HL-60/S4 treated with retinoic acid at 250 ng/mL for 4 days and 3 days (cell line): ENCODE measurements around the gene SLC12A1.

Experiments used
- in situ Hi-C: fragments of 300-500 bp; cut with MboI; formaldehyde crosslinking; loops from 2 replicates; pipeline ENCODE4 v1.7.0; 2022; ENCODE audit warnings: low sequenced_read_pairs

SLC12A1 gene

DNA sequence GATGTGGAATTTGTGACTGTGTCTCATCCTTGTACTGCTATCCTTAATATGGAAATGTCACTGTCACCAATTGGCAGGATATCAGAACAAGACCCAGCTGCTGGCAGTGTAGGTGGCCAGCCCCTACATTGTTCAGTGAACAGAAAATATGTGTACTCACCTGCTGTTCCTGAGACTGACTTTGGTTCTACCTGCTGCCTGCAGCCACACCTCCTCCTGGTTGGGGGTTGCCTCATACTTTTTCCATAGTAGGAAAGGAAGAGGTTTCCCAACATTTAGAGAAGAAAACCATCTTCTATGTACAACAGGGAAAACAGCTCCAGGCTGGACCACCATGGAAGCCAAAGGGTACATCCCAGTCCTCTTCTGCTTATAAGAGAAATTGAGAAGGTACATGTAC is 35.9 kb downstream of the SLC12A1 start:
- in situ Hi-C loops = no loop called here

GRCh38 chr15:48242535-48242934 is 36.4 kb downstream of the SLC12A1 start:
- in situ Hi-C loops = no loop called here

GRCh38 chr15:48244921-48245320 is 38.8 kb downstream of the SLC12A1 start:
- in situ Hi-C loops = no loop called here

DNA sequence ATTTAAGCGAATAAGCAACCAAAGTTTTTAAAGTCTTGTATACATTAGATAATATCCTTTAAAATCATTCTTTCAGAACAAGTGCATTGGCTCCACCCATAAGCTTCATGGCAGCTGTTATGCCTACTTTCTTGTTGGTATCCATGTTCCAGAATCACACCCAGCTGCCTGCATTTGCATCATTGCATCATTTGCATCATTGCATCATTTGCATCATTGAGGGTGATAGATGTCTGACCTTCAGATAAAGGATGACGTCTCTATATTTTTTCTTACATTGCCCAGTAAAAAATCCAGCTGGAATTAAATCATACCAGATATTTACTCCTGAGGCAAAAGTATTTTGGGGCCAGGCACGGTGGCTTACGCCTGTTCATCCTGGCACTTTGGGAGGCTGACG is 42.3 kb downstream of the SLC12A1 start:
- in situ Hi-C loops = no loop called here

DNA sequence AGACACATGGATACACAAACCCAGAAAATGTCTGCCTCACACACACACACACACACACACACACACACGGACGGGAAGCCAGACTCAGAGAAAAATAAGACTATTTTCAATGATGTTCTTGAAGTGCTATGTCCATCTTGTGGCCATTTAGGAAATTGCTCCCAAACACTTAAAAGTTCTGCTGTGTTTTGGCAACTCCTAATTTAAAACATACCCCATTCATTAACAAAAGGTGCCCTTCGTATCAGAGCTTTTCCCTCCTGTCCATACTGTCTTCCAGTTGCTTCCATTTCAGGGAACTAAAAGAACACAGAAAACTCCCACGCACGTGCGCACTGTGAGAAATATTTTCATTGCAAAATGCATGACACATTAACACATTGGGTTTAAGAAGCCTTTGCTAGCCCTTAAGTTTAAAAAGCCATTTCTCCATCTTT is 44.6 kb downstream of the SLC12A1 start:
- in situ Hi-C loops = no loop called here

GRCh38 chr15:48253172-48253571 is 47.1 kb downstream of the SLC12A1 start:
- in situ Hi-C loops = no loop called here

DNA sequence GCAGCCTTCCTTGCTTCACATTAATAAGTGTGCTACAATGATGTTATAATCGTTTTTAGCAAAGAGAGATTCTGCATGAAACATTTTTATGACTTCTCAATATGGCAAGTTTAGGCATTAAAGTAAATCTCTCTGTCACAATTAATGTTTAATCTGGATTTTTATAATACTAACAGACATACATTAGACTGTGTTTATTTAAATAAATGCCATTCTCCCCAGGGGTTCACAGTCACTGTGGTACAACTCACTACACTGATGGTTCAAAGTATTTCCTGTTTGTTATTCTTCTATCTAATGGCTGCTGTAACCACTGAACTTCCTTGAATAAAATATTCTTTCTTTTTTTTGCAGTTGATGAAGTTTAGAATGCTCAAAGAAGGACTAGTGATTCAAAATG is 59.0 kb downstream of the SLC12A1 start:
- in situ Hi-C loops = no loop called here

DNA sequence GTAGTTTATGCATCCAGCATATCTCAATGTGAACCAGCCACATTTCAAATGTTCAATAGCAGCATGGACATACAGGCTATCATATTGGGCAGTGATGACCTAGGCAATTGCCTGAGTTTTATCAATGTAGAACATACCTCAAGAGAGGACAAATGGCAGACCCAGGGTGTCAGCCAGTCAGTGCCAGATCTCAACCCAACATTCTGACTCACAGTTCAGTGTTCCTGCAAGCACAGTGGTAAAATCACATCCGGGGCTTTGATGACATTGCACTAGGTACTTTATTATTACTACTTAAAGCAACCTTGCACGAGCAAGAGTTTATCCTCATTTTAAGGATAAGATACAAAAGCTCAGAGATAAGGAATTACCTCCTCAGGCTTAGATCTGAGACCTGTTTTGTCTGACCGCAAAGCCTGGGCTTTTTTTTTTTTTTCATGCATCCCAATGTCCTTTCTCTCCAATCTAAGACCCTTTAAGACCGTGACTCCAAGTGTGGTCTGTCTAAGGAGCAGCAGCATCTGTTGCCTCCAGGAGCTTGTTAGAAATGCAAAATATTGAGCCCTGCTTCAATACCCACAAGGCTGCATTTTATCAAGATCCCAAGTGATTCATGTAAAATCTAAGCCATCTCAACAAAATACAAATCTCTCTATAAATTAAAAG is 60.1 kb downstream of the SLC12A1 start:
- in situ Hi-C loops = no loop called here

GRCh38 chr15:48267766-48268165 is 61.7 kb downstream of the SLC12A1 start:
- in situ Hi-C loops = no loop called here

GRCh38 chr15:48273049-48273448 is 66.9 kb downstream of the SLC12A1 start:
- in situ Hi-C loops = no loop called here

- in situ Hi-C loops = no loop called here
These were observed 72.6 kb downstream of the SLC12A1 start for GRCh38 chr15:48278666-48279065.

DNA sequence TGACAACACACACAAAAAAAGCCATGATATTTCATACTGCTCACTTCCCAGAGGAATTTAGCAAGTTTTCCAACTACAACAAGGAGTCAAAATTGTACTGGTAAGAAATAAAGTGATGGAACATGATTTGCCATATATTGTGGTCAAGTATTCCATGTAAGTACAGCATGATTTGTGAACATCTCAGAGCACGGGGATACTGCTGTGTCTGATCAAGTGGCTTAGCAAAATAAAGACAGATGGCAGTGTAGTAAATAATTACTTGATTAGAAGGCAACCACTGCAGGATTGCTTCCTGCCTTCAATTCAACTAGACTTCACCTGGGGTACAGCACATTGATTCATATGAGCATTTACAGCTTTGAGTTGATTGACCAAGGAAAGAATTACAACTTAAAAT is 73.5 kb downstream of the SLC12A1 start:
- in situ Hi-C loops = no loop called here

GRCh38 chr15:48281674-48282073 is 75.6 kb downstream of the SLC12A1 start:
- in situ Hi-C loops = no loop called here

DNA sequence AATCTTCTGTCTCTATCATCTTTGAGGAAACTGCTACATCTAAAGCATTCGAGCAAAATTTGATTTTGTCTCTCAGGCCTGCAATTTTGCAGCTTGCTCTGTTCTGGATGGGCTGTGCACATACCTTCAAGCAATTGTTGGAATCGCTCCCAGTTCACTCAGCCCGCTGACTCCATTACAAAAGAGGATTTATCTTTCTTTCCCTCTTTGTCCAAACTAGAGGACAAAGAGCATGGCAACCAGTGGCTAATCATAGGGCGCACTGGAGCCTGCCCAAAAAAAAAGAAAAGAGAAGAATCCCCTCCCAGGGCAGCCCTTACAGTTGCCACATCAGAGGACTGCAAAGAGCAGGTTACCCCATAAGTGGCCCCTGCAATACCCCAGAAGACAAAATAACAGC is 76.1 kb downstream of the SLC12A1 start:
- in situ Hi-C loops = no loop called here

GRCh38 chr15:48283396-48284145 is 77.5 kb downstream of the SLC12A1 start:
- in situ Hi-C loops = no loop called here

- in situ Hi-C loops = no loop called here
These were observed 79.5 kb downstream of the SLC12A1 start for GRCh38 chr15:48285329-48286214.

DNA sequence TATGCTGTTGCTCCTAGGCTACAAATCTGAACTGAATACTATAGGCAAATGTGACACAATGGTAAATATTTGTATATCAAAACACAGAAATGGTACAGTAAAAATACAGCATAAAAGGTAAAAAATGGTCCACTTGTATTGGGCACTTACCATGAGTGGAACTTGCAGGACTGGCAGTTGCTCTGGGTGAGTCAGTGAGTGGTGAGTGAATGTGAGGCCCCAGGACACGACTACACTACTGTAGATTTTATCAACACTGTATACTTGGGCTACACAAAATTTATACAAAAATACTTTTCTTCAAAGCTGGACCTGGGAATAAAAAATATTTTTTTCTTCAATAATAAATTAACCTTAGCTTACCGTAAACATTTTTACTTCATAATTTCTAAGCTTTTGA is 83.5 kb downstream of the SLC12A1 start:
- in situ Hi-C loops = no loop called here

GRCh38 chr15:48292458-48292857 is 86.4 kb downstream of the SLC12A1 start:
- in situ Hi-C loops = no loop called here

DNA sequence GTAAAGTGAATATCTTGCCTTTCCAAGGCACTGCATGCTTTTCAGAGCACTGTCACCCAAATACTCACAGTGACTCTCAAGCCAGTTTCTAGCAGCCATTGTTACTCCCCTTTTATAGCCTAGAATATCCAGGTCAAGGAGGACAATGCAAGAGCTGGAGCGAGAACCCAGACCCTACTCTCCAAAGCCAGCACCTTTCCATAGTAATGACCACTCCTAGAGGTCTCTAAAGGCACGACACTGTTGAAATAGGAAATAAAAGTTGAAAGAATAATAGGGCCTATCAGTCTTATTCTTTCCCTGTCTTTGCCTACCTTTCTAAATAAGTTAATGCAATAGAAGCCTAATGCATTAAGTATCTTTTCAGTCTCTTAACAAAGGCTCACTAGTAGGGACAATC is 91.6 kb downstream of the SLC12A1 start:
- in situ Hi-C loops = no loop called here

DNA sequence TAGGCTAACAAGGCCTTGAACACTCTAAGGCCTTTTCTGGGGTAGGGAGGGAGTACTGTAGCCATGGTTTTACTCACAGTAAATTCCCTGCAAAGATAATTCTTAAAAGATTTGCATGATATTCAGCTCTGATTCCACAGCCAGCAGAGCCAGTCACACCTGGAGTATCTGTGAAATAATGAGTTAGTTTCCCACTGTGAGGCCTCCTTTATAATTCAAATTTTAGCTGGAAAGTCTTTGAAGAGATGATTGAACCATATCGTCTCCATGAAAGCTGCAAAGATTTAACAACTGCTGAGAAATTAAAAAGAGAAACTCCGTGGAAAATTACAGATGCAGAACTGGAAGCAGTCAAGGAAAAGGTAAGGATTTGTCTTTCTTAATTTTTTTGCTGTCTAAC is 92.8 kb downstream of the SLC12A1 start:
- in situ Hi-C loops = no loop called here

DNA sequence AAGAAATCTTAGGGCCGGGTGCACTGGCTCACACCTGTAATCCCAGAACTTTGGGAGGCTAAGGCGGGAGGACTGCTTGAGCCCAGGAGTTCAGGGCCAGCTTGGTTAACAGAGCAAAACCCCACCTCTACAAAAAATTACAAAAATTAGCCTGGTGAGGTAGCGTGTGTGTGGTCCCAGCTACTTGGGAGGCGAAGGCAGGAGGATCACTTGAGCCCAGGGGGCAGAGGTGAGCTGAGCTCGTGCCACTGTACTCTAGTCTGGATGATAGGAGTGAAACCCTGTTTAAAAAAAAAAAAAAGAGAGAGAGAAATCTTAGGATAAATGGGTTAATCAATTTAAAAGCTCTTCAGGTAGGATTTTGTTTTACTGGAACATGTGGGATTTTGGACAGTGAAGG is 93.9 kb downstream of the SLC12A1 start:
- in situ Hi-C loops = no loop called here

DNA sequence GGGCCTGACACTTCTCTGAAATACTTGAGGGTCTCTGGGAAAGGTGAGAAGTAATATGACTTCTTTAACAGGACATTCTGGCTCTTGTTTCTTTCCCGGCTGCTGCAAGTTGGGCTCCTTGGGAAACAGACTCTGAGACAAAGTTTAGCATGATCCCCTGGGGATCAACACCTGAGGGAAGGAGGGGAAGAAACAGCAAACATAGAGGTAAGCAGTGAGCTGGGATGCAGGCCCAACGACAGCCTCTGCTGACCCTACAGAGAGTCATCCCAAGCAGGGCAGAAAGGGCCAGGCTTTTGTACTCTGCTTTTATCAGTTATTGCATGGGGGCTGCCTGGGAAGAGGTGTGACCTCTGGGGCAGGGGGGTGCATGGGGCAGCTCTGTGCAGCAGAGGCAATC is 98.3 kb downstream of the SLC12A1 start:
- in situ Hi-C loops = no loop called here
